HepG2 (cell line): Measurements from ENCODE around the gene RBCK1. TPM values are rescaled to one million over a fixed set of nuclear protein-coding genes. Genes with fewer than 3 reads are reported as not detected.

Experiments used
- AHR ChIP-seq: IDR thresholded peaks from 2 replicates; pipeline ENCODE4 v1.6.1; 2018; ENCODE audit warnings: missing genetic modification reagents, missing compliant biosample characterization
- MBD4 ChIP-seq: IDR thresholded peaks from 2 replicates; pipeline ENCODE4 v1.6.1; 2012; ENCODE audit warnings: low read length, inconsistent platforms, borderline replicate concordance
- MIER2 ChIP-seq: IDR thresholded peaks from 2 replicates; pipeline ENCODE4 v1.6.1; 2016; ENCODE audit warnings: missing biosample characterization, missing genetic modification reagents
- NCOA1 ChIP-seq: sonication (generic); formaldehyde crosslinking; IDR thresholded peaks from 2 replicates; pipeline ENCODE4 v1.9.0; 2021; ENCODE audit warnings: missing genetic modification reagents
- NR2C2 ChIP-seq: sonication (generic); formaldehyde crosslinking; IDR thresholded peaks from 2 replicates; pipeline ENCODE4 v1.4.0; 2020; ENCODE audit warnings: missing genetic modification reagents, mild to moderate bottlenecking, moderate library complexity, borderline replicate concordance
- POGZ ChIP-seq: sonication (generic); formaldehyde crosslinking; IDR thresholded peaks from 2 replicates; pipeline ENCODE4 v1.4.0; 2020; ENCODE audit warnings: mild to moderate bottlenecking, missing genetic modification reagents
- SP2 ChIP-seq: sonication (generic); formaldehyde crosslinking; IDR thresholded peaks from 2 replicates; pipeline ENCODE4 v1.5.1; 2020; ENCODE audit warnings: mild to moderate bottlenecking, missing genetic modification reagents
- ZBTB3 ChIP-seq: sonication (generic); formaldehyde crosslinking; IDR thresholded peaks from 2 replicates; pipeline ENCODE4 v1.4.0; 2020; ENCODE audit warnings: low read depth, mild to moderate bottlenecking, moderate library complexity, missing genetic modification reagents, borderline replicate concordance
- ZFY ChIP-seq: sonication (generic); formaldehyde crosslinking; IDR thresholded peaks from 2 replicates; pipeline ENCODE4 v1.4.0; 2020; ENCODE audit warnings: missing genetic modification reagents
- ZNF510 ChIP-seq: sonication (generic); formaldehyde crosslinking; IDR thresholded peaks from 2 replicates; pipeline ENCODE4 v1.4.0; 2020; ENCODE audit warnings: low read depth, mild to moderate bottlenecking, missing genetic modification reagents
- ZNF563 ChIP-seq: sonication (generic); formaldehyde crosslinking; IDR thresholded peaks from 2 replicates; pipeline ENCODE4 v1.8.0; 2022; ENCODE audit warnings: mild to moderate bottlenecking, moderate library complexity, missing genetic modification reagents
- ZNF569 ChIP-seq: sonication (generic); formaldehyde crosslinking; IDR thresholded peaks from 2 replicates; pipeline ENCODE4 v1.5.0; 2020; ENCODE audit warnings: mild to moderate bottlenecking, missing genetic modification reagents, moderate library complexity, borderline replicate concordance
- ZNF598 ChIP-seq: sonication (generic); formaldehyde crosslinking; IDR thresholded peaks from 2 replicates; pipeline ENCODE4 v1.5.1; 2020; ENCODE audit warnings: mild to moderate bottlenecking, missing genetic modification reagents, borderline replicate concordance
- polyA plus RNA-seq, 8 experiments: library from polyadenylated mRNA; depleted of rRNA in 3 of 8; stranded (reverse) in 7 of 8; unstranded in 1 of 8; fragments of >200 nt; fragmentation: Illumina TruSeq in 4 of 8; extraction: Trizol in 4 of 8; gene quantifications; 2 replicates each; pipeline versions ENCODE4 v1.2.1 to v1.2.3, GENCODE V29; 2011 to 2016; ENCODE audit warnings: low read depth in 4 of 8, missing spikeins in 1 of 8, mixed read lengths in 1 of 8; ENCODE audit not compliant: insufficient read depth in 1 of 8
- total RNA-seq, 5 experiments: library from RNA; depleted of rRNA; stranded (reverse); fragments of >200 nt; fragmentation: Illumina TruSeq; extraction: Trizol; gene quantifications; 2 replicates each; pipeline ENCODE4 v1.2.3, GENCODE V29; 2016; ENCODE audit warnings: low read depth in 1 of 5
- TF ChIP-seq, protein P1 (sequence below): IDR thresholded peaks from 2 replicates; pipeline ENCODE4 v1.6.1; 2016; ENCODE audit warnings: mild to moderate bottlenecking, missing biosample characterization, missing genetic modification reagents
- TF ChIP-seq, protein P2 (sequence below): sonication (generic); formaldehyde crosslinking; IDR thresholded peaks from 2 replicates; pipeline ENCODE4 v1.8.0; 2022; ENCODE audit warnings: missing genetic modification reagents, low read depth, mild to moderate bottlenecking, borderline replicate concordance
- TF ChIP-seq, protein P3 (sequence below): sonication (generic); formaldehyde crosslinking; IDR thresholded peaks from 2 replicates; pipeline ENCODE4 v1.5.0; 2020; ENCODE audit warnings: missing genetic modification reagents
- TF ChIP-seq, protein P4 (sequence below): sonication (generic); formaldehyde crosslinking; IDR thresholded peaks from 2 replicates; pipeline ENCODE4 v1.5.1; 2020; ENCODE audit warnings: mild to moderate bottlenecking, missing genetic modification reagents, moderate library complexity
- TF ChIP-seq, protein P5 (sequence below): fragments of 450-650 bp; IDR thresholded peaks from 2 replicates; pipeline ENCODE4 v1.6.1; 2016

RBCK1 gene
- total and polyA plus RNA-seq, 2 of the 13 experiments (the other 11 are each of a cell fraction or from before 2014, with no cell fraction given) = 149 to 215 TPM

DNA sequence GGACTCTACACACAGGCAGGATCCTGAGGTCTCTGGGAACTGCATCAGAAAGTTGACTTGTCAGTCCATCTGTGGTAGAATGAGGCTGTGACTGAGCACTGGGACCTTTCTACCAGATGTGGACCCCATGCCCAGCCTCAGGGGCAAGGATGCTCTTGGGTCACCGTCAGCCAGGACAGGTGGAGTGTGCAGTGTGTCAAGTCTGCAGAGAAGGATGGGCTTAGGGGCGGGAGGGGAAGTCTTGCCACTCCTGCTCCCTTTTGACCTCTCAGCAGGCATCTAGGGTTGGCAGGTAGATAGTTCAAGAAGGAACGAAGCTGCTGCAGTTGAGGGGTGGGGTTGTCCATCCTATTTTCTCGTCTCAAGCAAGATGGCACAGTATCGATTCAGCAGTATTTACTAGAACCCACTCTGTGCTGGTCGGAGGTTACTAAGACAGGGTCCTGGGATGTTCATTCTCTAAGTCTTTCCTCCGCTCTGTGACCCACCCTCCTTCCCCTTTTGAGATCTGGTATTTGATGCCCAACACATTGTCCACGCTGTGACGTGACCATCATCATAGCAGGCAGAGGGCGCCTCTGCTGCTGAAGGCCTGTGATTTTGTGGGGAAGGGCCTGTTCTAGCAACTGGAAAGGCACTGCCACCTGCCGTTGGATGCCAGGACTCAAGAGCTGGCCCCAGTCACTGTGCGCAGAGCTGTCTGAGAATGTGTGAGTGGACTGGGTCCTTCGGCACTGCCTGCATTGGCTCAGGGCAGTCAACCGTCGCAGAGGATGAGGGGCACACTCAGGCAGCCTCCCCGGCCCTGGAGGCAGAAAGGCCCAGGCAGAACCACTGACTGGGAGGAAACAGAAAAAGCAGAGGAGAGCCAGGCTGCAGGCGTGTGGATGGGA is 23.2 kb downstream of the RBCK1 start (continued):
- TF ChIP-seq NR2C2 (CRISPR knock-in tag) (0 out of 2 replicates have a peak, but pooled peaks have one; percentile 22), ZBTB3 (CRISPR knock-in tag) (no peak), ZFY (CRISPR knock-in tag) (peak; percentile 68; the same call in 1 of the 2 replicates), SP2 (no peak), AHR (CRISPR knock-in tag) (peak; percentile 85), ZNF510 (0 out of 2 replicates have a peak, but pooled peaks have one; percentile 62), POGZ (CRISPR knock-in tag) (peak; percentile 41; the same call in 1 of the 2 replicates), ZNF598 (CRISPR knock-in tag) (peak; percentile 81; the same call in 1 of the 2 replicates), NCOA1 (CRISPR knock-in tag) (no peak), ZNF569 (no peak), MBD4 (no peak), ZNF563 (no peak), MIER2 (CRISPR knock-in tag) (peak; percentile 88)
- TF ChIP-seq, protein P1, sequence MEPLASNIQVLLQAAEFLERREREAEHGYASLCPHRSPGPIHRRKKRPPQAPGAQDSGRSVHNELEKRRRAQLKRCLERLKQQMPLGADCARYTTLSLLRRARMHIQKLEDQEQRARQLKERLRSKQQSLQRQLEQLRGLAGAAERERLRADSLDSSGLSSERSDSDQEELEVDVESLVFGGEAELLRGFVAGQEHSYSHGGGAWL (CRISPR knock-in tag) = 0 out of 2 replicates have a peak, but pooled peaks have one; percentile 30
- TF ChIP-seq, protein P2, sequence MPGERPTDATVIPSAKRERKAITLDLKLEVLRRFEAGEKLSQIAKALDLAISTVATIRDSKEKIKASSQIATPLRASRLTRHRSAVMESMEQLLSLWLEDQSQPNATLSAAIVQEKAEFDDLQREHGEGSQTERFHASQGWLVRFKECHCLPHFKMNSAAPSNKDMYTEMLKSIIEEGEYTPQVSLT (CRISPR knock-in tag) = peak; percentile 21; the same call in 1 of the 2 replicates
- TF ChIP-seq, protein P3, sequence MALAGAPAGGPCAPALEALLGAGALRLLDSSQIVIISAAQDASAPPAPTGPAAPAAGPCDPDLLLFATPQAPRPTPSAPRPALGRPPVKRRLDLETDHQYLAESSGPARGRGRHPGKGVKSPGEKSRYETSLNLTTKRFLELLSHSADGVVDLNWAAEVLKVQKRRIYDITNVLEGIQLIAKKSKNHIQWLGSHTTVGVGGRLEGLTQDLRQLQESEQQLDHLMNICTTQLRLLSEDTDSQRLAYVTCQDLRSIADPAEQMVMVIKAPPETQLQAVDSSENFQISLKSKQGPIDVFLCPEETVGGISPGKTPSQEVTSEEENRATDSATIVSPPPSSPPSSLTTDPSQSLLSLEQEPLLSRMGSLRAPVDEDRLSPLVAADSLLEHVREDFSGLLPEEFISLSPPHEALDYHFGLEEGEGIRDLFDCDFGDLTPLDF (CRISPR knock-in tag) = no peak
- TF ChIP-seq, protein P4, sequence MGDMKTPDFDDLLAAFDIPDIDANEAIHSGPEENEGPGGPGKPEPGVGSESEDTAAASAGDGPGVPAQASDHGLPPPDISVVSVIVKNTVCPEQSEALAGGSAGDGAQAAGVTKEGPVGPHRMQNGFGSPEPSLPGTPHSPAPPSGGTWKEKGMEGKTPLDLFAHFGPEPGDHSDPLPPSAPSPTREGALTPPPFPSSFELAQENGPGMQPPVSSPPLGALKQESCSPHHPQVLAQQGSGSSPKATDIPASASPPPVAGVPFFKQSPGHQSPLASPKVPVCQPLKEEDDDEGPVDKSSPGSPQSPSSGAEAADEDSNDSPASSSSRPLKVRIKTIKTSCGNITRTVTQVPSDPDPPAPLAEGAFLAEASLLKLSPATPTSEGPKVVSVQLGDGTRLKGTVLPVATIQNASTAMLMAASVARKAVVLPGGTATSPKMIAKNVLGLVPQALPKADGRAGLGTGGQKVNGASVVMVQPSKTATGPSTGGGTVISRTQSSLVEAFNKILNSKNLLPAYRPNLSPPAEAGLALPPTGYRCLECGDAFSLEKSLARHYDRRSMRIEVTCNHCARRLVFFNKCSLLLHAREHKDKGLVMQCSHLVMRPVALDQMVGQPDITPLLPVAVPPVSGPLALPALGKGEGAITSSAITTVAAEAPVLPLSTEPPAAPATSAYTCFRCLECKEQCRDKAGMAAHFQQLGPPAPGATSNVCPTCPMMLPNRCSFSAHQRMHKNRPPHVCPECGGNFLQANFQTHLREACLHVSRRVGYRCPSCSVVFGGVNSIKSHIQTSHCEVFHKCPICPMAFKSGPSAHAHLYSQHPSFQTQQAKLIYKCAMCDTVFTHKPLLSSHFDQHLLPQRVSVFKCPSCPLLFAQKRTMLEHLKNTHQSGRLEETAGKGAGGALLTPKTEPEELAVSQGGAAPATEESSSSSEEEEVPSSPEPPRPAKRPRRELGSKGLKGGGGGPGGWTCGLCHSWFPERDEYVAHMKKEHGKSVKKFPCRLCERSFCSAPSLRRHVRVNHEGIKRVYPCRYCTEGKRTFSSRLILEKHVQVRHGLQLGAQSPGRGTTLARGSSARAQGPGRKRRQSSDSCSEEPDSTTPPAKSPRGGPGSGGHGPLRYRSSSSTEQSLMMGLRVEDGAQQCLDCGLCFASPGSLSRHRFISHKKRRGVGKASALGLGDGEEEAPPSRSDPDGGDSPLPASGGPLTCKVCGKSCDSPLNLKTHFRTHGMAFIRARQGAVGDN (CRISPR knock-in tag) = peak; percentile 90
- TF ChIP-seq, protein P5, sequence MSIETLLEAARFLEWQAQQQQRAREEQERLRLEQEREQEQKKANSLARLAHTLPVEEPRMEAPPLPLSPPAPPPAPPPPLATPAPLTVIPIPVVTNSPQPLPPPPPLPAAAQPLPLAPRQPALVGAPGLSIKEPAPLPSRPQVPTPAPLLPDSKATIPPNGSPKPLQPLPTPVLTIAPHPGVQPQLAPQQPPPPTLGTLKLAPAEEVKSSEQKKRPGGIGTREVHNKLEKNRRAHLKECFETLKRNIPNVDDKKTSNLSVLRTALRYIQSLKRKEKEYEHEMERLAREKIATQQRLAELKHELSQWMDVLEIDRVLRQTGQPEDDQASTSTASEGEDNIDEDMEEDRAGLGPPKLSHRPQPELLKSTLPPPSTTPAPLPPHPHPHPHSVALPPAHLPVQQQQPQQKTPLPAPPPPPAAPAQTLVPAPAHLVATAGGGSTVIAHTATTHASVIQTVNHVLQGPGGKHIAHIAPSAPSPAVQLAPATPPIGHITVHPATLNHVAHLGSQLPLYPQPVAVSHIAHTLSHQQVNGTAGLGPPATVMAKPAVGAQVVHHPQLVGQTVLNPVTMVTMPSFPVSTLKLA = no peak
